Mesothelial cell of epicardium (in vitro differentiated cells): ENCODE data around the gene TP53AIP1. TPM values are rescaled to one million over a fixed set of nuclear protein-coding genes. Genes with fewer than 3 reads are reported as not detected.

Experiments used
- DNase-seq, 2 experiments: peaks; one replicate each; pipeline ENCODE4 v3.0.0; 2021; ENCODE audit warnings: low spot score in 2 of 2; ENCODE audit not compliant: unreplicated experiment in 2 of 2
- H3K27ac Mint-ChIP-seq: 2 replicates; pipeline ENCODE4 v1.8.0; 2021; ENCODE audit warnings: mixed read lengths
- H3K27me3 Mint-ChIP-seq: 2 replicates; pipeline ENCODE4 v1.8.0; 2021; ENCODE audit warnings: low read depth, mixed read lengths
- H3K36me3 Mint-ChIP-seq: 2 replicates; pipeline ENCODE4 v1.8.0; 2021; ENCODE audit warnings: mixed read lengths
- H3K4me1 Mint-ChIP-seq: 2 replicates; pipeline ENCODE4 v1.8.0; 2021; ENCODE audit warnings: mixed read lengths
- H3K4me3 Mint-ChIP-seq: 2 replicates; pipeline ENCODE4 v1.8.0; 2021; ENCODE audit warnings: mild to moderate bottlenecking, moderate library complexity, mixed read lengths
- H3K9me3 Mint-ChIP-seq: 2 replicates; pipeline ENCODE4 v1.8.0; 2021; ENCODE audit warnings: mixed read lengths
- CTCF ChIP-seq: fragments of 200-600 bp; sonication (generic); IDR thresholded peaks from one replicate; pipeline ENCODE4 v1.5.0; 2021; ENCODE audit warnings: antibody characterized with exemption; ENCODE audit not compliant: unreplicated experiment
- total RNA-seq: library from RNA; stranded (reverse); gene quantifications from 3 replicates; pipeline ENCODE4 v1.2.1, GENCODE V29; 2021

The TP53AIP1 gene
- total RNA-seq, 1 donor from 2014 or later, result 0.45 TPM

GRCh38 chr11:128916681-128917080, 26.0 kb downstream of the TP53AIP1 start:
- H3K4me1 Mint-ChIP-seq, result no peaks in the 10 kb centered on the region
- H3K27me3 Mint-ChIP-seq, result peaks cover 14% of the 10 kb centered on the region
- H3K9me3 Mint-ChIP-seq, result no peaks in the 10 kb centered on the region
- H3K4me3 Mint-ChIP-seq, result no peak overlapping the region
- TF ChIP-seq CTCF, result no peak
- no peaks in the 10 kb centered on the region for H3K36me3 Mint-ChIP-seq
- H3K27ac Mint-ChIP-seq, result no peak overlapping the region
- no peak for DNase-seq

GRCh38 chr11:128916037-128916572, 26.6 kb downstream of the TP53AIP1 start:
- no peak overlapping the region for H3K27ac Mint-ChIP-seq
- H3K27me3 Mint-ChIP-seq, result peaks cover 14% of the 10 kb centered on the region
- TF ChIP-seq CTCF, result no peak
- no peak overlapping the region for H3K4me3 Mint-ChIP-seq
- DNase-seq, result no peak
- H3K9me3 Mint-ChIP-seq, result no peaks in the 10 kb centered on the region
- H3K4me1 Mint-ChIP-seq, result no peaks in the 10 kb centered on the region
- no peaks in the 10 kb centered on the region for H3K36me3 Mint-ChIP-seq

DNA sequence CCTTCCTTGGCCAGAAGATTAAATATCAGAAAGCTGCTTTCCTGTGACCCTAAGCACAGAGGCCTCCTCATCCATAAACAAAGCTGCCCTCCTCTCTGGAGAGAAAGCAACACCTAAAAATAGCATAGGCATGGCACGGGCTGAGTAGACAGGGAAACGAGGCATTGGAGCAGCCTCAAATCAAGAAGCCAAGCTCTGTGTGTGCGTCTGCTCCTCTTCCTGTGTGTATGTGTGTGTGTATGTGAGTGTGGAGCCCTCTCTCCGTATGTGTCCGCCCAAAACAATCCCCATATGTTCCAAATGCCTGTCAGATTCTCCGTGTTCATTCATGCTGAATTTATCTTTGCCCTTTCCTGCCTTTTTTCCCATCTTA, 27.5 kb downstream of the TP53AIP1 start:
- peaks cover 14% of the 10 kb centered on the region for H3K27me3 Mint-ChIP-seq
- no peak for DNase-seq
- TF ChIP-seq CTCF, result no peak
- H3K27ac Mint-ChIP-seq, result no peak overlapping the region
- no peaks in the 10 kb centered on the region for H3K4me1 Mint-ChIP-seq
- H3K9me3 Mint-ChIP-seq, result no peaks in the 10 kb centered on the region
- no peaks in the 10 kb centered on the region for H3K36me3 Mint-ChIP-seq
- no peak overlapping the region for H3K4me3 Mint-ChIP-seq

DNA sequence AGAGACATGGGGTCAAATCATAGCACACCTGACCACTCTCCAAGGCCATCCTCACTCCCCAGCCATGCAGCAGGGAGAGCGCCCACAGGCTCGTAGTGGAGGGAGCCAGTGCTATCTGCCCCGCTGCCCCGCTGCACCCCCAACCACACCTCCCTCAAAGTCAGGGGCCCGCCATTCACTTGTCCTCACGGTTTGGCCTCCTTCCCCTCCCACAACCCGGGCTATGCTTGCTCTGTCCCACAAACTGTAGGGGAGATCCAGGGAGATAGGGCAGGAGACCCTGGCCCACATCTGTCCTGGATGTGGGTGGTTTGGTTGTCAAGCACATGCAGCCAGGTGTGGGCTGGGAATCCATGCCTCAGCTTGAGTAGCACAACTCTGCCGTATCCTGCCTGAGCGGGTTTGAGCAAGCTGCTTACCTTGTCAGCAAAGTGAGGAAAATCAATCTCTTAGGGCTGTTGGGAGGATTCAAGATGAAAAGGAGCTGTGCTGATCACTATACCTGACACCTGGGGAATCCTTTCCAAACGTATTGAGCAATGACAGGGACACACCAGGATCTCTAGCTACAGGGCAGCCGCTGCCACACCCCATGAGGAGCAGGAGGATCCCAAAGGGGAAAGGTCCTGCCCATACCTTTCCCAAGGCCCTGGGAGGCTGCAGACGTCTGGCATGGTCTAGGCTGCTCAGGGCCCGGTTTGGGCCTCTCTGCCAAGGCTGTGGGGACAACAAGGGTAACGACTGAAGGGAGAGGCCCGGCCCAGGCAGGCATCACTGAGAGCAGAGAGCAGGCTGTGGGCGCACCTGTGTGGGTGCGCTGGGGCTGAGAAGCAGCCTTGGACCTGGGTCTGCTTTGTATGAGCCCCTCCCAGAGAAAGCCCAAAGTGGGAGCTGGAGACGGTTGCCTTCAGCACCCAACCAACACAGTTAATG, 28.2 kb downstream of the TP53AIP1 start:
- H3K36me3 Mint-ChIP-seq, result no peaks in the 10 kb centered on the region
- H3K27ac Mint-ChIP-seq, result no peak overlapping the region
- H3K4me3 Mint-ChIP-seq, result no peak overlapping the region
- DNase-seq, result no peak
- H3K4me1 Mint-ChIP-seq, result no peaks in the 10 kb centered on the region
- TF ChIP-seq CTCF, result no peak
- no peaks in the 10 kb centered on the region for H3K9me3 Mint-ChIP-seq
- H3K27me3 Mint-ChIP-seq, result peaks cover 14% of the 10 kb centered on the region

- H3K4me1 Mint-ChIP-seq, result no peaks in the 10 kb centered on the region
- no peak for TF ChIP-seq CTCF
- no peak overlapping the region for H3K27ac Mint-ChIP-seq
- no peaks in the 10 kb centered on the region for H3K36me3 Mint-ChIP-seq
- DNase-seq, result no peak
- no peak overlapping the region for H3K4me3 Mint-ChIP-seq
- no peaks in the 10 kb centered on the region for H3K9me3 Mint-ChIP-seq
- H3K27me3 Mint-ChIP-seq, result peaks cover 16% of the 10 kb centered on the region
Observed at GRCh38 chr11:128913806-128914205, 28.9 kb downstream of the TP53AIP1 start.
